Tongue (tissue), 2 donors: ENCODE measurements around the gene GFY. TPM values are rescaled to one million over a fixed set of nuclear protein-coding genes. Genes with fewer than 3 reads are reported as not detected.

Experiments used
- DNase-seq: peaks from one replicate; pipeline ENCODE4 v3.0.0-alpha.2; 2015
- total RNA-seq: library from RNA; depleted of rRNA; stranded (reverse); fragments of >200 nt; gene quantifications from one replicate; pipeline ENCODE4 v1.2.3, GENCODE V29; 2014

Gene GFY
- total RNA-seq, 1 donor from 2014 or later: not detected

DNA sequence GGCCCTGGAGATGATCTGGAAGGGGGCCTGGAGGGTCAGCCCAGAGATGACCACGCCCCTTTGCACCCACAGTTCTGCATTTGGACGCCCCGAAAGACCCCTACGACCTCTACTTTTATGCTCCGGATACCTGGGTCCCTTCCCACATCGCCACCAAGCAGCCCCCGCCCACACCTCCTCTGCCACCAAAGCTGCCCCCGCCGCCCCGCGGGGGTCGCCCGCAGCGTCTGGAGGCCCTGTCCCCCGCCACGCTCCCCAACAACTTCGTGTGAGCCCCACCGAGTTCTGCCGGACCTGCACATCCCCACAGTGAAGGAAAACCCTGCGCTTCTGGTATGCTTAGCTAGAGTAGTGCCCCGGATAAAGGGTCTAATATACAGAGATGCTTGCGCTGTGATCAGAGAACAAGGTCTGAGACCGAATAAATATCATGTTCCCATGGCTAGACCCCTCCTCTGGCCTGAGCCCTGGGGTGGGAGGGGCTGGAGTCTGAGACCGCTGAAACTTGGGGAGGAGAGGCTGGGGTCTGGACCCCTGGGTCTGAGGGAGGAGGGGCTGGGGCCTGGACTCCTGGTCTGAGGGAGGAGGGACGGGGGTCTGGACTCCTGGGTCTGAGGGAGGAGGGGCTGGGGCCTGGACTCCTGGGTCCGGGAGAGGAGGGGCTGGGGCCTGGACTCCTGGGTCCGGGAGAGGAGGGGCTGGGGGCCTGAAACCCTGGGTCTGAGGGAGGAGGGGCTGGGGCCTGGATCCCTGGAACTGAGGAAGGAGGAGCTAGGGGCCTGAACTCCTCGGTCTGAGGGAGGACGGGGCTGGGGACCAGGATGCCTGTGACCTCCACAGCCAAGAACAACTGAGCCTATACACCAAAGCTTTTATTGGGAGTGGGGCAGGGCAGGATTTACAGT lies 3.6 kb downstream of the GFY start:
- DNase-seq: no peak

DNA sequence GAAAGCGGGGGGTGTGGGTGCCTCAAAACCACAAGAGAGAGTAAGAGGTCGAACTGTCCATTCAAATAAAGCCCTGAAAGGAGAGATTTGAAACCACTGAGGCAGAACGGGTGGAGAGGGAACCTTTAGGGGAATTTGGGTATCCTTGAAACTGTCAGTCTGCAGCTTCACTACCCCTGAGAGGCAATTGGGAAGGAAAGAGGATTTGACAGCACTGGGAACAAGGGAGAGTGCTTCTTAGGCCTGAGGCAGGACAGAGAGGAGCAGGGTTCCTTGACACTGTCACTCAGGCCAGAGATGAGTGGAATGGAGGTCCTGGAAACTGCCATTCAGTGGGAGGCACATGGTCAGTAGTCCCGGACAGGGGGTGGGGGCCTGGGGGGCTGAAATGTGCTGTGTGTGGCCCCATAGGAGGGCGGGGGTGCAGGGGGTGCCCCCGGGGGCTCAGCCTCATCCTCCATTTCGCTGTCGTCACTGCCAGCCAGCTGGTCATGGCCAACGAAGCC lies 5.0 kb downstream of the GFY start:
- DNase-seq: no peak

DNA sequence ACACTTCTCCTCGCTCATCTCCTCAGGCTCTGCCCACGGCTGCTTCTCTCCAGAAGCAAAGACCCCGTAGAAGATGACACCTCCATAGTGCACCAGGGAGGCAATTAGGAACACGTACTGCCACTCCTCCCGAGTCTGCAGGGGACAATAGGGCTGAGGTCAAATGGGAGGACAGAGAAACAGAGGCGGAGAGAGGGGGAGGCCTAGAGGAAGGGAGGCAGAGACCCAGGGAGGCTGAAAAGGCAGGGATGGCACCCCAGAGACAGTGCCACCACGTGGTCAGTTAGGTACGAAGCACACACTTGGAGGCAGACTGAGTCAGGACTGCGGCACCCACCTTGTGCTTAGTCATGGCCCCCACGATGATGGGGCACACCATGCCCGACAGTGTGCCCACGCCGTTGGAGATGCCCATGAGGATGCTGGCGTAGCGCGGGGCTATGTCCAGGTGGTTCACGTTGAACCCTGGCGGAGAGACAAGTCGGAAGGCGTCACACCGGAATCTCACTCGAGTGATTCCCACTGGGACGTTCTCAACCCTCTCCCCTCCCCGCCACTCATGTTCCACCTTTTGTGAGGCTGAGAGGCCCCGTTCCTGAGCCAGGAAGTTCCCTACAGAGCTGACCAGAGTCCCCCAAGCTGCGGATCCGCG lies 5.6 kb downstream of the GFY start:
- DNase-seq: no peak

GRCh38 chr19:49431330-49431749 lies 6.2 kb downstream of the GFY start:
- DNase-seq: no peak

GRCh38 chr19:49432141-49433073 lies 7.2 kb downstream of the GFY start:
- DNase-seq: no peak

DNA sequence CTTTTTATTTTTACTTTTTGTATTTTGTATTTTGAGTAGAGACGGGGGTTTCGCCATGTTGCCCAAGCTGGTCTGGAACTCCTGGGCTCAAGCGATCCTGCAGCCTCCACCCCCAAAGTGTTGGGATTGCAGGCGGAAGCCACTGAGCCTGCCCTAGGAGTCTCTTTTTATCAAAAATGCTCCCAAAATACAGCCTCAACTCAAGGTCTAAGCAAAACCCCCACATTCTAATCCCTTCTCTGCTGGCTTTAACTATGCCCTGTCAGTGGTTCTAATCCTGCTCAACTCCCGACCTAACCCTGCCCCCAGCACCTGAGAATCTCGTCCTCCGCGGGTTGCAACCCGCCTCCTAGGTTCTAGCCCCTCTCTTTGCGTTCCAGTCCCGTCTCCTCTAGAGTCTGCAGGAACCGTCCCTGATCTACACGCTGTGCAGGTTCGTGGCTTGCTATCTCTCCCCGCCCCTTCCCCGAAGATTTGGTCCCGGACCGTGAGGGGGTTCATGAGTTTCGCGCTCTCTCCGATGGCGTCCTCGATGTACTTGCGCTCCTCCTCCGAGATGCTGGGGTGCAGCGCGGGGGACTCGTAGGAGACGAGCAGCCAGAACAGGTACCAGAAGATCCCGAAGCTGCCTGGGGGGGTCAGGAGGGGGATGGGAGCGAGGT lies 8.2 kb downstream of the GFY start:
- DNase-seq: no peak

DNA sequence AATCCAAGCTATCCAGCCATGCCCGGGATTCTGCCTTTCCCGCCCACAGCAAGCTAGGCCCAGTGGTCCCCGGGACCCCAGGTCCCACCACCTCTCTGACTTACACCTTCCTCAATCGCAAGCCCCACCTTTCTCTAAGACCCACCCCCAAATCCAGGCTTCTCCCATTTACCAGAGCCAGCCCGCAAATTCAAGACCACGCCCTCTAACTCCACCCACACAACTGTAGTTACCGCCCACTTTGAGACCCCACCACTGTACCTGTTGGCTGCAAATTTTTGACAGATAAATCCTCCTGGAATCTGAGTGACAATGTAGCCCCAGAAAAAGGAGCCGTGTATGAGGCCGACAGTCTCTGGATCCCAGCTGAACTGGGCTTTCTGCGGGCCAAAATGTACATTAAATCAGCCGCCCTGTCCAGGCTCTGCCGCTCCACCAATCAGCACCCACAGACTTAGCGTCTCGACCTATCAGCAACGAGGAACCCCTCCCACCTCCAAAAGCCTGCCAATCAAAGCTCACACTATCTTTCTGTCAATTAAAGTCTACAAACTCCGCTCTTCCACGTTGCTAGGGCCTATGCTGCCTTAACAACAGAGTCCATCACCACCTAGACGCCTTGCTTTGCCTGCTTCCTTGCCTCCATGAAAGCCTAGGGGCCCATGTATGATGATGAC lies 9.9 kb downstream of the GFY start:
- no peak for DNase-seq

- no peak for DNase-seq
These were observed 10.5 kb downstream of the GFY start for GRCh38 chr19:49435670-49436069.

DNA sequence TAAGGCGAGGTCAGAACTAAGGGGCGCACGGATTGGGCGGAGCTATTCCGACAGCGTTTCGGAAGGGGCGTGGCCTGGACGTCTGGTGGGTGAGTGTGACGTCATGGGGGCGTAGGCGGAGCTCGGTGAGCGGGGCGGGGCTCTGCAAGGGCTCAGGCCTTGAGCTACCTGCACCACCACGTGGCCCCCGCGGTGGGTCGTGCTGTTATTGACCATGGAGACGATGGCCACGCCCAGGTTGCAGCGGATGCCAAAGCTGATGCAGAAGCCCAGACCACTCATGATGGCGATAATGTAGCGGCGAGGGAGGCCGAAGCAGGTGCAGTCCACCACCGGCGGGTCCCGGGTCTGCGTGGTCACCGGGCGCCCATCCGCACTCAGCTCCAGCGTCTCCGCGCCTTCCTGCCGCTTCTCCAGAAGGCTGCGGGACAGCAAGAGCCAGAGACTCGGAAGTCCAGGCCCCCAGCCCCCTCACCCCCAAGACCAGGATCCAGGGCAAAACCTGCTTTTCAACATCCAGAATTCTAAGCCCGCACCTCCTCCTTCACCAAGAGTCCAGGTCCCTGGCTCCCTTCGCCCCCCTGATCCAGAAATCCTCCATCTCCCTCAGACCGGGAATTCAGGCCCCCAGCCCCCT lies 11.3 kb downstream of the GFY start:
- DNase-seq: peak; percentile 34

GRCh38 chr19:49437231-49437630 lies 12.0 kb downstream of the GFY start:
- DNase-seq: no peak

GRCh38 chr19:49438261-49438660 lies 13.1 kb downstream of the GFY start:
- no peak for DNase-seq

- no peak for DNase-seq
These were observed 14.6 kb downstream of the GFY start for GRCh38 chr19:49439836-49440235.

DNA sequence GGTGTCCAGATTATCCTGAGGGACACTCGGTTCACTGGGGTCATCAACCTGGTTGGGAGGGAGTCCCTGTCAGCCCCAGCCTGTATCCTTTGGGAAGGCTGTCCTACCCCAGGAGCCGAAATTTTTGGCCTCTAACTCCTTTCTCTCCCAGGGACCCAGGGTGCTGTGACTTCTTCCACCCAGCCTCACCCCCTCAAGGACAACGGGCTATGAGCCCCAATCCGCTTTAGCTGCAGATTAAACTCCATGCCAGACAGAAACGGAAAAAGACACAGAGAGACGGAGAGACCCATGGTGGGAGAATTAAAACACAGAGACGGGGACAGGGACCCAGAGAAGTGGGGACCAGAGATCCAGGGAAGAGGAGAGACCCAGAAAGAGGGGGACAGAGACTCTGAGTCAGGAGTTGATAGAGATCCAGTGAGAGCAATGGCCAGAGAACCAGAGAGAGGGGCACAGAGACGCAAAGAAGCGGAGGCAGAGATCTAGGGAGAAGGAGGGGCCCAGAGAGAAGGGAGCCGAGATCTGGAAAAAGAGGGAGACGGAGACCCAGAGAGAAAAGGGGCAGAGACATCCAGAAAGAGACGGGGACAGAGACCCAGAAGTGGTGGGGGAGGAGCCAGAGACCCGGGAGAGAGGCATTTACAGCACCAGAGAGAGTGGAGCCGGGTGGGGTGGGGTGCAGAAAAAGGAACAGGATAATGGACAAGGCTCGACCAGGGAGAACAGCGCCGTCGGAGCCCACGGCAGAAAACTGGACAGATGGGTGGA lies 15.4 kb downstream of the GFY start:
- DNase-seq: no peak

DNA sequence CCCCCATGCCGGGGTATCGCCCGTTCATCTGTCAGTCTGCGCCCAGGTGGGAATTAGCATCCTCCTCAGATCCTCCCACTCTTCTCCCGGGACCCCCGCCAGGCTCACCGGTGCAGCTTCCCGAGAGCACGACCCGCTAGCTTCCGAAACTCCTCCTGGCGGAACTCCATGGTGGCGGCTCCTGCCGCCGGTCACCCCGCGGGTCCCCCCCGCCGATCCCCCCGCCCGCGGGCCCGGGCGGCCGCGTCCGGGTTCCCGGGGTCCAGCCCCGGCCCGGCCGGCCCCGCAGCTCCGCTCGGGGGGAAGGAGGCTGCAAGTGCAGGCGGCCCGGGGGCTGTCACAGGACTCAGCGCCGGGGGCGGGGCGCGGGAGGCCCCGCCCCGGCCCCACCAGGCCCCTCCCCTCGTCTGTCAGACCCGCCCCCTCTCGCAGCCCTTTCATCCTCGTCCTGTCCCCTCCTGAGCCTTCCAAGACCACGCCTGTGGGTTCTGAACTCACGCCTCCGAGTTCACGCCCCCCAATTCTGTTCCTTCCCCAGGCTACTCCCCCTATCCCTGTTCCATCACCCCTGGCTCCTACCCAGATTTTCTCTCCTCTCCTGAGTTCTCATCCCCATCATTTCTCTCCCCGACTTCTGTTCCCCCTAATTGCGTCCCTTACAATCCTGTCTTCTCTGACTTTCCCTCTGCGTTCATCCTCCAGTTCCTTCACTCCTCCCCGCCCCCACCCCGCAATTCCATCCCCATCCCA lies 16.2 kb downstream of the GFY start, which contains the start of gene SLC17A7:
TSS of gene SLC17A7 (minus strand) at position 318 of the 750 bp plus-strand sequence. CDS start at position 170, 148 bp downstream.
- peak; percentile 24 for DNase-seq

GRCh38 chr19:49441960-49442350 lies 16.8 kb downstream of the GFY start:
- no peak for DNase-seq

GRCh38 chr19:49442354-49442753 lies 17.2 kb downstream of the GFY start:
- peak; percentile 17 for DNase-seq

DNA sequence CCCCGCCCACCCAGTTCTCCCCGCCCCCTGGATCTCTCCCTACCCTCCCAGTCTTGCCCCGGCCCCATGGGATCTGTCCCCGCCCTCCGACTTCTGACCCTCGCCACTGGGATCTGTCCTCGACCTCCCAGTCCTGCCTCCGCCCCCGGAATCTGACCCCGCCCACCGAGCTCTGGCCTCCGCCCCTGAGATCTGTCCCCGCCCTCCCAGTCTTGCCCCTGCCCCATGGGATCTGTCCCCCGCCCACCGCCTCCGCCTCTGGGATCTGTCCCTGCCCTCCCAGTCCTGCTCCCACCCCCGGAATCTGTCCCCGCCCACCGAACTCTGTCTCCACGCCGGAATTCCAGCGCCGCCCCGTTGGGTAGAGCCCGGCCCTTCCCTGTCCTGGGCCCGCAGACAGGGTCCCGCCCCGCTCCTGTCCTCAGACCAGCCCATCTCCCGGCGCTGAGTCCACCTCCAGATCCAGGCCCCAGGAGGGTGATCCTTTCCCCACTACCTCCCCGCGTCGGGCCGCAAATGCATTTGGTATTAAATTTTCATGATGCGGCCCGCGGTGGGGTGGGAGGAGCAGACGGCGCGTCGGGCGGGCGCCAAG lies 17.7 kb downstream of the GFY start:
- peak; percentile 89 for DNase-seq

- DNase-seq: peak; percentile 98
These were observed 18.3 kb downstream of the GFY start for GRCh38 chr19:49443366-49444099.
